ENCODE measurements around the gene GRM4.
A peak's percentile ranks its signal among the peaks of the same experiment; 100 is the strongest.

The GRM4 gene

GRCh38 chr6:34037151-34037550, 108.7 kb downstream of the GRM4 start:
- no peak for DNase-seq

GRCh38 chr6:34036357-34037069, 109.4 kb downstream of the GRM4 start:
- DNase-seq, result no peak

- no peak for DNase-seq
Measured at GRCh38 chr6:34035704-34036356, 110.1 kb downstream of the GRM4 start.

GRCh38 chr6:34035161-34035560, 110.7 kb downstream of the GRM4 start:
- DNase-seq, result no peak

- DNase-seq, result no peak
Measured at GRCh38 chr6:34032856-34033255, 113.0 kb downstream of the GRM4 start.

GRCh38 chr6:34031625-34032383, 114.1 kb downstream of the GRM4 start:
- DNase-seq, result no peak

- no peak for DNase-seq
Measured at GRCh38 chr6:34030831-34031624, 114.9 kb downstream of the GRM4 start.

GRCh38 chr6:34029489-34030280, 116.2 kb downstream of the GRM4 start:
- DNase-seq, result no peak

GRCh38 chr6:34028691-34029360, 117.1 kb downstream of the GRM4 start:
- no peak for DNase-seq

- no peak for DNase-seq
Measured at GRCh38 chr6:34027939-34028441, 117.9 kb downstream of the GRM4 start.

GRCh38 chr6:34027445-34027936, 118.4 kb downstream of the GRM4 start:
- peak; percentile 51 to 61 for DNase-seq

- DNase-seq, result no peak
Measured at GRCh38 chr6:34025861-34026260, 120.0 kb downstream of the GRM4 start.

- no peak for DNase-seq
Measured at GRCh38 chr6:34025112-34025807, 120.6 kb downstream of the GRM4 start.

GRCh38 chr6:34022873-34023255, 123.0 kb downstream of the GRM4 start:
- no peak for DNase-seq

GRCh38 chr6:34022250-34022872, 123.5 kb downstream of the GRM4 start:
- DNase-seq, result no peak

- DNase-seq, result no peak
Measured at GRCh38 chr6:34021554-34022190, 124.2 kb downstream of the GRM4 start.

- no peak for DNase-seq
Measured at GRCh38 chr6:34020807-34021553, 124.9 kb downstream of the GRM4 start.

- DNase-seq, result no peak
Measured at GRCh38 chr6:34020278-34020677, 125.6 kb downstream of the GRM4 start.

Measured in CD4-positive, alpha-beta T cell treated with Interleukin-1 beta for 1 hour (primary cell).